Esophagus squamous epithelium (tissue), 4 donors: ENCODE data around the gene IGLL1. TPM values are rescaled to one million over a fixed set of nuclear protein-coding genes. Genes with fewer than 3 reads are reported as not detected.

Experiments
- small RNA-seq, 4 donors: library from RNA; depleted of rRNA; stranded (forward); fragments of <200 nt; gene quantifications; one replicate each; pipeline ENCODE3, GENCODE V24; 2016
- total RNA-seq, 4 donors: library from RNA; depleted of rRNA; stranded (reverse); fragments of >200 nt; gene quantifications; one replicate each; pipeline ENCODE4 v1.1.0, GENCODE V29; 2016

Gene IGLL1
- total RNA-seq, 4 donors from 2014 or later, result not detected

Small RNA genes within 50 kb of the gene (small RNA-seq; reads per million reads assigned to genes)
- gene AP000346.3, result 0 reads per million in 4 donors

Other genes with a start within 250 kb of the IGLL1 start
- under 1 TPM in 1 of 4 donors, not detected in 3; 0.76 TPM for gene DRICH1, start 52.0 kb upstream of the IGLL1 start, total RNA-seq
- not detected for gene RGL4, start 110.7 kb upstream of the IGLL1 start, total RNA-seq
- gene ZNF70, start 170.8 kb upstream of the IGLL1 start, total RNA-seq, result 1 to 10 TPM in 3 of 4 donors, under 1 TPM in 1; 0.91 to 2.7 (median 1.1) TPM
- not detected for gene VPREB3, start 174.1 kb upstream of the IGLL1 start, total RNA-seq
- gene C22orf15, start 182.7 kb upstream of the IGLL1 start, total RNA-seq, result not detected
- 10 to 100 TPM in 2 of 4 donors, 1 to 10 TPM in 2; 7.7 to 13.9 (median 10.4) TPM for gene CHCHD10, start 187.7 kb upstream of the IGLL1 start, total RNA-seq
- gene MMP11, start 192.6 kb upstream of the IGLL1 start, total RNA-seq, result 1 to 10 TPM in 2 of 4 donors, under 1 TPM in 2; 0.34 to 1.6 (median 1.1) TPM
- gene SMARCB1, start 206.7 kb upstream of the IGLL1 start, total RNA-seq, result 10 to 100 TPM; 37.8 to 61.0 (median 47.7) TPM